Neutrophil (primary cell): ENCODE results near the gene ZNF770.

Source experiments
- H3K27ac ChIP-seq: fragments of 200-600 bp; sonication (generic); 2 replicates; pipeline ENCODE4 v1.5.1; 2016; ENCODE audit warnings: mild to moderate bottlenecking, moderate library complexity
- H3K27me3 ChIP-seq: fragments of 200-600 bp; sonication (generic); 2 replicates; pipeline ENCODE4 v1.6.0; 2016; ENCODE audit warnings: mild to moderate bottlenecking
- H3K36me3 ChIP-seq: fragments of 200-600 bp; sonication (generic); 2 replicates; pipeline ENCODE4 v1.5.1; 2017
- H3K4me1 ChIP-seq, 2 experiments: fragments of 200-600 bp in 1 of 2; sonication (generic) in 1 of 2; 1 replicate in 1 of 2; 2 replicates in 1 of 2; pipeline versions ENCODE4 v1.5.1 to v1.6.1; 2013 to 2016; ENCODE audit warnings: low read depth in 1 of 2, low read length in 1 of 2, mild to moderate bottlenecking in 1 of 2, moderate library complexity in 1 of 2; ENCODE audit not compliant: control insufficient read depth in 1 of 2, insufficient read depth in 1 of 2
- H3K4me3 ChIP-seq, 2 experiments: fragments of 200-600 bp in 1 of 2; sonication (generic) in 1 of 2; 1 replicate in 1 of 2; 2 replicates in 1 of 2; pipeline ENCODE4 v1.5.1; 2013 to 2016; ENCODE audit warnings: low read depth in 1 of 2, low read length in 1 of 2, mild to moderate bottlenecking in 1 of 2, moderate library complexity in 1 of 2
- H3K9me3 ChIP-seq: fragments of 200-600 bp; sonication (generic); 2 replicates; pipeline ENCODE4 v1.5.1; 2016
- CTCF ChIP-seq: fragments of 200-600 bp; sonication (generic); IDR thresholded peaks from 2 replicates; pipeline ENCODE4 v1.5.1; 2016; ENCODE audit warnings: antibody characterized with exemption

Gene ZNF770

DNA sequence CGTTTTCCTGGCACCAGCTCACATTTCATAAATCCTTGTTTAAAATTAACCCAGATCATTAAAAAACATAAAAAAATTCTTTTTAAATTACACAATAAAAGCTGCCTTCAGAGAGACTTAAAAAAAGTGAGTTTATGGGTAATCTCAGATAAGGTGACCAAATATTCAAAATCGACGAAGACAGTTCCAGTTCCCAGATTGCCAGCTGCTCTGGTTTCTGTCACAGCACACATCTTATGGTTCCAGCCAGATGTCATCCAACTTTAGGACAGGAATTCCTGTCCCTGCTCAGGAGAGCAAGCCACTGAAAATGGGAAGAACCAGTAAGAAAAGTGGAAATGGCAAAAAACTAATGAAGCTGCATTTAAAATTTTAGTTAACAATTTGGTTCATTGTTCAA is 15.8 kb upstream of the ZNF770 start:
- no peak for TF ChIP-seq CTCF
- Histone ChIP-seq H3K9me3 (no peaks in the 10 kb centered on the region), H3K36me3 (no peaks in the 10 kb centered on the region), H3K27ac (no peak overlapping the region), H3K27me3 (no peaks in the 10 kb centered on the region), H3K4me3 (no peak overlapping the region), H3K4me1 (peaks cover 23 to 27% of the 10 kb centered on the region in 2 experiments)

DNA sequence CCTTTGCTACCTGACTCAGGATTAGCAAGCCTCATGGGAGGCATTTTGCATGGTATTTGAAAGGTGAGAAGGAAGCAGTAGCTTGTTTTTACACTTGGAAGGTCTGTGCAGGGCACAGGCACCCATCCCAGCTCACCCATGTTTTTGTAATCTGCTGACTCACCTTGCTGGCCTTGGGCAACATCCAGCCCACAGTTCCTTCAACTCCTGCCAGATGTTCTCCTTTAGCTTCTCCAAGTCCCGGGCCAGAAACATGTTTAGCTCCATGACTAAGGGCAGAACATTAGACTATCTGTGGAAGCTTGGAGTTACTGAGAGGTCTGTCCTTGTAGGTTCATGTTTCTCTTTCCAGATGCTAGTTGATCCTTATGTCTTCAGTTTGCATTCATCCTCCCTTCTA is 12.4 kb upstream of the ZNF770 start:
- no peak overlapping the region for H3K4me3 ChIP-seq
- peaks cover 23 to 27% of the 10 kb centered on the region in 2 experiments for H3K4me1 ChIP-seq
- H3K36me3 ChIP-seq, result no peaks in the 10 kb centered on the region
- peak overlapping the region; percentile 68 for H3K27ac ChIP-seq
- no peaks in the 10 kb centered on the region for H3K27me3 ChIP-seq
- no peaks in the 10 kb centered on the region for H3K9me3 ChIP-seq
- TF ChIP-seq CTCF, result no peak

DNA sequence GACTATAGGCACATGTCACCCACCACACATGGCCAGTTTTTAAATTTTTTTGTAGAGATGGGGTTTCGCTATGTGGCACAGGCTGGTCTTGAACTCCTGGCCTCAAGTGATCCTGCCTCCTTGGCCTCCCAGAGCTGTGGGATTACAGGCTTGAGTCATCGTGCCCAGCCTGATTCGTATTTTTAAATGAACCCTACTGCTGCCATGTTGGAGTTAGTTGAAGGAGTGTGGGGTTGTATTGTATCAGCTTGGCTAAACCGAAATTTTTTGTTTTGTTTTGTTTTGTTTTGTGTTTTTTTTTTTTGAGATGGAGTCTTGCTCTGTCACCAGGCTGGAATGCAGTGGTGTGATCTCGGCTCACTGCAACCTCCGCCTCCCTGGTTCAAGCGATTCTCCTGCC is 11.8 kb upstream of the ZNF770 start:
- TF ChIP-seq CTCF, result no peak
- no peaks in the 10 kb centered on the region for H3K27me3 ChIP-seq
- H3K4me1 ChIP-seq, result peaks cover 23 to 27% of the 10 kb centered on the region in 2 experiments
- H3K4me3 ChIP-seq, result no peak overlapping the region
- H3K9me3 ChIP-seq, result no peaks in the 10 kb centered on the region
- H3K36me3 ChIP-seq, result no peaks in the 10 kb centered on the region
- H3K27ac ChIP-seq, result peak overlapping the region; percentile 68

DNA sequence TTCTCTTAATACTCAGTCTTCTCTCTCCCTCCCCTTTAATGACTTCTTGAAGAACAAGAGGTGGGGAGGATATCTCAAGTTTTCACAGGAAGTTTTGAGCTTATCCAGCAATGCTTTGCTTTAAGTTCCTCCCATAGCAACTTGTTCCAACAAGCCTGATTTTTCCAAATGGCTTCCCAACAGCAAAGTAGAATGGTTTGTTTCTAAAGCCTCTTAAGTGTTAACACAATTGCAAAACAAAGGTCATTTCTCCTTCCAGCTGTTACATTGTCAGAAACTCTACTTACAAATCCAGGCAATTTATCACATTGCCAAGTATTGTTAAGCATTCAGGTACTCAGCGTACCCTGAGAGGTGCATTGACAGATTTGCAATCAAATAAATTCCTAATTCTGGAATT is 6.8 kb upstream of the ZNF770 start:
- no peak overlapping the region for H3K27ac ChIP-seq
- H3K4me1 ChIP-seq, result peaks cover 3 to 8% of the 10 kb centered on the region in 2 experiments
- no peaks in the 10 kb centered on the region for H3K9me3 ChIP-seq
- TF ChIP-seq CTCF, result no peak
- H3K36me3 ChIP-seq, result no peaks in the 10 kb centered on the region
- no peaks in the 10 kb centered on the region for H3K27me3 ChIP-seq
- H3K4me3 ChIP-seq, result no peak overlapping the region

GRCh38 chr15:34993877-34994276 is 5.8 kb upstream of the ZNF770 start:
- Histone ChIP-seq H3K27ac (no peak overlapping the region), H3K36me3 (no peaks in the 10 kb centered on the region), H3K9me3 (no peaks in the 10 kb centered on the region), H3K4me3 (no peak overlapping the region), H3K4me1 (peaks cover 7 to 14% of the 10 kb centered on the region in 2 experiments), H3K27me3 (no peaks in the 10 kb centered on the region)
- no peak for TF ChIP-seq CTCF

DNA sequence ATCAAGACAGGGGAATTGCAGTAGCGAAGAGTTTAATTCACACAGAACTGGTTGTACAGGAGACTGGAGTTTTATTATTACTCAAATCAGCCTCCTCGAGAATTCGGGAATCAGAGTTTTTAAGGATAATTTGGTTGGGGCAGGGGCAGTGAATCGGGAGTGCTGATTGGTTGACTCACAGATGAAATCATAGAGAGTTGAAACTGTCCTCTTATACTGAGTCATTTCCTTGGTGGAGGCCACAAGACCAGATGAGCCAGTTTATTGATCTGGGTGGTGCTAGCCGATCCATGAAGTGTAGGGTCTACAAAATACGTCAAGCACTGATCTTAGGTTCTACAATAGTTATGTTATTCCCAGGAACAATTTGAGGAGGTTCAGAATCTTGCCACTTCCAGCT is 5.3 kb upstream of the ZNF770 start:
- no peak overlapping the region for H3K4me3 ChIP-seq
- no peak for TF ChIP-seq CTCF
- H3K36me3 ChIP-seq, result no peaks in the 10 kb centered on the region
- no peaks in the 10 kb centered on the region for H3K9me3 ChIP-seq
- no peaks in the 10 kb centered on the region for H3K27me3 ChIP-seq
- H3K27ac ChIP-seq, result no peak overlapping the region
- H3K4me1 ChIP-seq, result peaks cover 10 to 18% of the 10 kb centered on the region in 2 experiments
